ENCODE measurements around the gene PIGH.
"Not testable (repeated sequence)": the region's sequence is repeated elsewhere in the genome, so short reads cannot be mapped to it uniquely, and the experiment has no call there.

Gene PIGH

DNA sequence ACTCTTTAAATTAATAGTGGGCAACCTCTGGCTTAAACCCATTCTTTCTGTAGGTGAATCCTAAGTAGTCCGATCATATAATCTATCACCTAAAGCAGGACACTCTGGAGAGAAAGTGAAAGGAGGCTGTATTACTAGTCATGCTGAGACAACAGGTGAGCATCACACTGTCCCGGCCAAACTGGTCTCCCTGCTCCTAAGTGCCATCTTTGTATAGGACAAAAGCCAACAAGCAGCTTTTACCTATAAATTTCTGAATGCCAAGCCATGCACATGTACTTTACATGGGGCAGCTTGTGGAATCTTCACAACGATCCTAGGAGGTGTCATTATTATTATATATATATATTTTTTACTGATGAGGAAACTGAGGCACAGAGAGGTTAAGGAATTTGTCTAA, 48.9 kb downstream of the PIGH start:
- no peak for DNase-seq (ENCODE audit: low read depth)

DNA sequence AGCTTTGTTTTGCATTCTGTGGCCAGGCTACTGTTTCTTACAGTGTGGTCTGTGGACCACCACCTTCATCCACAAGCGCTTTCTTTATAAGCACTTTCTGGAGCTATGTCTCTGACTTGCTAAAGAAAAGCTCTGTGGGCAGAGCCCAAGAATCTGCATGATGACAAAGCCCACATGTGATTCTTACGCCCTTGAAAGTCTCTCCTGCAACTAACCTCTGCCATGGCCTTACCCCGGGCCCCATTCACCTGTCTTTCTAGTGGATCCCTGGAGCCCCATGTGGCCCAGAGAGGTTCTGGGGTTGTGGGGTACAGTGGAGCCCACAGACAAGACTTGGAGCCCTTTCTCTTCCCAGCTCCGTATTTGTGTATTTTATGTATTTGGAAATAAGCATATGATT, 50.3 kb downstream of the PIGH start:
- DNase-seq (ENCODE audit: low read depth) = no peak

DNA sequence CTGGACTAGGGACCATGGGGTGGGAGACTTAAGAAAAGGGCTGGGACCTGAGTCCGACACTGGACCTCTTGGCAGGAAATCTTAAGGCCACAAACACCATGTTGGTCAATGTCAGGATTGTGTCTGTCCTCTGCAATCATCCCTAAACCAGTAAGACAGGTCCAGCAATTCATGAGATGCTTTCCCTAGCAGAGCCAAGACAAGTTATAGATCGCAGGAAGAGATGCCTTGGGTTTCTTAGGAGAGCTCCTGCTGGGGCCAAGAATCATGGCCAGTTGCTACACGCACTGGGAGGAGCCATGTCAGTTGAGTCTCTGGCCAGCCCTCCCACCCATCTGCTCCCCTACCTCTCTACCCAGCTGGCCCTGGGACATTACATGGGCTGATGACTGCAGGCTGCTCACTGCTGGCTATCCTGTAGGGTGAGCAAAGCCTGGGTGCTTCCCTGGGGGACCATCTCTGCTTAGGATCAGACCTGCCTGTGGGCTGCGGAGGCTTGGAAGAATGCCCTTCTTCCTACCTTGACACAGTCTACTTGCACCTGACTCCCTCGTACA, 52.8 kb downstream of the PIGH start:
- DNase-seq (ENCODE audit: low read depth) = no peak

DNA sequence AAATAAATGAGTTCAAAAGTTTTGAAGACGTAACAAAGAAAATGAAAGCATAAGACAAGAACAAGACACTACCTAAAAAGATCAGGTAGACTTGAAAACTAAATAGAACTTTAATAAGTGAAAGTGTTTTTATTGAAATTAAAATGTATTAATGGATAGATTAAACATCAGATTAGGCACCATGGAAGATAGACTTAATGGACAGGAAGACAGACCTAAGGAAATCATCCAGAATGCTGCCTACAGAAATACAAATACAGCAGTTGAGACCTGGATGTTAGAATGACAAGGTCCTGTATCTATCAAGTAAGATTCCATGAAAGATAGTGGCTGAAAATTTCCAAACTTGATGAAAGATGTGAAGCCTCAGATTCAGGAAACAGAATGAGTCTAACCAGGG, 55.5 kb downstream of the PIGH start:
- no peak for DNase-seq (ENCODE audit: low read depth)

DNA sequence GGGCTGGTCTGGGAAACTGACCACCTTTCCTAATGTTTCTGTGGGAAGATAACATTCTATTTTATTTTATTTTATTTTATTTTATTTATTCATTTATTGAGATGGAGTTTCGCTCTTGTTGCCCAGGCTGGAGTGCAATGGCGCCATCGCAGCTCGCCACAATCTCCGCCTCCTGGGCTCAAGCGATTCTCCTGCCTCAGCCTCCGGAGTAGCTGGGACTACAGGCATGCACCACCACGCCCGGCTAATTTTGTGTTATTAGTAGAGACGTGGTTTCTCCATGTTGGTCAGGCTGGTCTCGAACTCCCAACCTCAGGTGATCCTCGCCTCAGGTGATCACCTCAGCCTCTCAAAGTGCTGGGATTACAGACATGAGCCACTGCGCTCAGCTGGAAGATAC, 57.4 kb downstream of the PIGH start:
- not testable (repeated sequence) for DNase-seq (ENCODE audit: low read depth)

DNA sequence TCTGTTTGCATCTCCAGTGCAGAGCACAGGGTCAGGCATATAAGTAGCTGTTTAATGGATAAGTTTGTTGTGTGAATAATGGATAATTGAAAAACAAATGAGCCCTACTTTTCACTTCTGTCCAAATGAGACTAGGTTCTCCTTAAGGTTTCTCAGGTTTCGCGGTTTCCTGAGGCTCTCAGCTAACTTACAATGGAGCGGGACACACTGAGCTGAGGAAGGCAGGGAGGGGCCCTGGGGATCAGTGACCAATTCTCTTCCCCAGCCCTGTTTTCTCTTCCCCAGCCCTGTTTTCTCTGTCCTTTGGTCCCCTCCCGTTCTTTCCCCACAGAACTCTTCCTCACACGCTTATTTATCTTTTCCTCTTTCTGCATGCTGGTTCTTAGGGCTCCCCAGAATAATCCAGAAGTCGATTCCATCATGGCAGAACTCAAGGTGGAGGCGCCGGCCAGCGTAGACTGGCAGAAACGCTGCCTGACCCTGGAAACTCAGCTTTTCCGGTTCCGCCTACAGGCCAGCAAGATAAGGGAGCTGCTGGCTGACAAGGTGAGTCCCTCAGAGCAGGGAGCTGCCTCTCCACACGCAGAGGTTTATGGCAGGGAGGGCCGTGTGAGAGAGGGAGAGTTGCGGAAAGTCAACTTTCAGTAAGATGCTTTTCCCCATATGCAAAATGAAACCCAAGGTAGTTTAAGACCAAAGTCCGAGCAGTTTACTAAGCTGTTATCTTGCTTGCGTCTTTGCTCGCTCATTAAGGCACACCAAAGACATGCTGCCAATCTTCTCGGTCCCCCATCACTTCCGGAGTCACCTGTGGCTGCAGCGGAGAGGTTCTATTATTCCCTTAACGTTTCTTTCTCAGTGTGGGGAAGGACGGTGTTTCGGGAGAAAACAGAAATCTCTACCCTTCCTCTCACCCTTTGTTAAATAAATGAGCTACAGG, 58.4 kb downstream of the PIGH start:
- no peak for DNase-seq (ENCODE audit: low read depth)
